NCI-H2081 (cell line): Measurements from ENCODE around the gene ABCC6.

Source experiments
- DNase-seq, 2 experiments: peaks; one replicate each; lab custom pipeline; 2025; lab: John Stamatoyannopoulos, UW

The ABCC6 gene

DNA sequence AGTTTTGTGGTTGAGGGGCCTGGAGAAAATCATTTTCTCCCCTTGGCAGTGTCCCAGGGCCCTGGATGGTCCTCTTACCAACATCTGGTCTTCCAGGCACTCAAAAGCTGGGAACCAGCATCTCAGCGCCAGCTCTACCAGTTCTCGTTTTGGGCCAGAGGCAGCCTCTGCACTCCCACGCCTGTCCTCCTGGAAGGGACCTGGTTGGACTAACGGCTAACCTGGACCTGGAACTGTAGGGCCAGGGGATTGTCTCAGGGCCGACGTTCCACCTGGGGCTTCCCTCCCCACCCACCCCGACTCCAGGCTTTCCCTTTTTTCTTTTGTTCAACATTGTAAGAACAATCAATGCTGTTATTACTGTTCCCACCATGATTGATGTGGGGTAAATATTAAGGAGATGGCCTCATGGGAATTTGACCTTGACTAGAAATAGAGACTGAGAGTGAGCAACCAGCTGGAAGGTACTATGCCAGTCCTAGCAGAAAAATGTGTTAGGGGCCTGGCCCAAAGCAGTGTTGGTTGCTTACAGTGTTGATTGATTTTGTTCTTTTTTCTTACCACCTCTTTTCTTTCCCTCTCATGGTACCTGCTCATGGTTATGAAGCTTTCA, 81.4 kb downstream of the ABCC6 start:
- DNase-seq: no peak

DNA sequence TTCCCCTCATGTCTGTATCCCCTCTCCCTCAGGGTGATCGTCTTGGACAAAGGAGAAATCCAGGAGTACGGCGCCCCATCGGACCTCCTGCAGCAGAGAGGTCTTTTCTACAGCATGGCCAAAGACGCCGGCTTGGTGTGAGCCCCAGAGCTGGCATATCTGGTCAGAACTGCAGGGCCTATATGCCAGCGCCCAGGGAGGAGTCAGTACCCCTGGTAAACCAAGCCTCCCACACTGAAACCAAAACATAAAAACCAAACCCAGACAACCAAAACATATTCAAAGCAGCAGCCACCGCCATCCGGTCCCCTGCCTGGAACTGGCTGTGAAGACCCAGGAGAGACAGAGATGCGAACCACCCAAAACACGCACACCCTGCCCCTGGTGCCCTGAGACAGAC, 82.2 kb downstream of the ABCC6 start:
- DNase-seq: no peak

DNA sequence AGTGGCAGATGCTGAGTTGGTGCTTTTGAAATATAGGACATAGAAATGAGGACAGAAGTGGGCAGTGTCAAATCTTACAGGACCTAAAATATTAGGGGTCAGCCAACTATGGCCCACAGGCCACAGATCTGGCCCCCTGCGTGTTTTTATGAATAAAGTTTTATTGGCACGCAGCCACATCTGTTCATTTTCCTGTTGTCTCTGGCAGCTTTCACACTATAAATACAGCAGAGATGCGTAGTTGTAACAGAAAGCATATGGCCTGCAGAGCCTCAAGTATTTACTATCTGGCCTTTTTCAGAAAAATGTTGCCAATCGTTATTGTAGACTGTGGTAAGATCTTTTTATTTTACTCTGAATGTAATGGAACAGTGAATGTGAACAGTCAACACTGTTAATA, 82.8 kb downstream of the ABCC6 start:
- DNase-seq: no peak

DNA sequence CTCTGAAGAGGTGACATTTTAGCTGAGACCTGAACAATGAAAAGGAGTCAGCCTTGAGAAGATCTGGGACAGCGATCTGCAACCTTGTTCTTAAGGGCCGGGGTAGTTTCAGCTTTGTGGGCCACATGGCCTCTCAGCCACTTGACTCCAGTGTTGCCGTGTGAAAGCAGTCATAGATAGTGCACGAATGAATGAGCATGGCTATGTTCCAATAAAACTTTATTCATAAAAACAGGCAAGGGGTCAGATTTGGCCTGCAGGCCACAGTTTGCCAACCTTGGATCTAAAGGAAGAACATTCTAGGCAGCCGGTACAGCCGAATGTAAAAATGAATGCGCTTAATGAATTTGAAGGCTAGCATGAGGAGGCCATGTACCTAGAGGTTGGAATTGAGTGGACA, 83.5 kb downstream of the ABCC6 start:
- no peak for DNase-seq

DNA sequence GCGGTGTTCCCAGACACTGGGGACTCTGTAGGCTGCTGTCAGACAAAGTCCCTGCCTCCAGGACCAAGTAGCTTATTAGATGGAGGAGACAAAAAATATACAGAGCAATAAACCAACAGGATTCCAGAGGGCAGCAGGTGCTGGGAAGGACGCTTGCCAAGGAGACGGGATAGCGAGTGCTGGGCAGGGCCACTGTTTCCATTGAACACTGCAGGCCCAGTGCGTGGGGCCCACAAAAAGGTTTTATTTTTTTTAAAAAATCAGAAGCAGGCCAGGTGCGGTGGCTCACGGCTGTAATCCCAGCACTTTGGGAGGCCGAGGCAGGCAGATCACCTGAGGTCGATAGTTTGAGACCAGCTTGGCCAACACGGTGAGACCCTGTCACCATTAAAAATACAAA, 84.2 kb downstream of the ABCC6 start:
- DNase-seq: no peak

DNA sequence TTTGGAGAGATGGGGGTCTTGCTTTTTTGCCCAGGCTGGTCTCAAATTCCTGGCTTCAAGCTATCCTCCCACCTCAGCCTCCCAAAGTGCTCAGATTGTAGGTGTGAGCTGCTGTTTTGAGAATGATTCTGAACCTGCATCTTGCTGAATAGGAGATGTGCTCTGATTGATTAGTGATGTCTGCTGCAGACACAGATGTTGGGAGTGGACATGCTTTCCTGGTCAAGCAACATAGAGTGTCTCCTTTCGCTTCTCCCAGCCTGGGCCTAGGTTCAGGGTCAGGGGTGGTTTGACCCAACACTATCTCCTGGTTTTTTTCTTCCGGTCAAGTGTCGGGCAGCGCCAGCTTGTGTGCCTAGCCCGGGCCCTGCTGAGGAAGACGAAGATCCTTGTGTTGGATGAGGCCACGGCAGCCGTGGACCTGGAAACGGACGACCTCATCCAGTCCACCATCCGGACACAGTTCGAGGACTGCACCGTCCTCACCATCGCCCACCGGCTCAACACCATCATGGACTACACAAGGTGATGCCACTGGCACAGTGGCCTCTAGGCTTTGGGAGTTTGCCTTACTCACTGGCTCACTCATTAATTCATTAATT, 85.2 kb downstream of the ABCC6 start:
- DNase-seq: no peak

DNA sequence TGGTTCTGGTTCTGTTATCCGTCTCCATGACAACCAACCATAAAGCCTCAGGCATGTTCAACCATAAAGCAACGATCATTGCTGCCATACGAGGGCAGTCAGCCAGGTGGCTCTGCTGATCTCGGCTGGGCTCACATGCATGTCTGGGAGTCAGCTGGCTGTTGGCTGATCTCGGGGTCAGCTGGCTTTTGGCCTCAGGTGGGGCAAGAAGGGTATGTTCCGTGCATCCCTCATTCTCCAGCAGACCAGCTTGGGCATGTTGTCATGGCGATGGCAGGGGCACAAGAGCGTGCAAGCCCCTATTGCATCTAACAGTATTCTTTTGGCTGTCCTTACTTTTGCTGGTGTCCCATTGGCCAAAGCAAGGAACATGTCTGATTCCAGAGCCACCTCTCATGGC, 86.2 kb downstream of the ABCC6 start:
- no peak for DNase-seq

DNA sequence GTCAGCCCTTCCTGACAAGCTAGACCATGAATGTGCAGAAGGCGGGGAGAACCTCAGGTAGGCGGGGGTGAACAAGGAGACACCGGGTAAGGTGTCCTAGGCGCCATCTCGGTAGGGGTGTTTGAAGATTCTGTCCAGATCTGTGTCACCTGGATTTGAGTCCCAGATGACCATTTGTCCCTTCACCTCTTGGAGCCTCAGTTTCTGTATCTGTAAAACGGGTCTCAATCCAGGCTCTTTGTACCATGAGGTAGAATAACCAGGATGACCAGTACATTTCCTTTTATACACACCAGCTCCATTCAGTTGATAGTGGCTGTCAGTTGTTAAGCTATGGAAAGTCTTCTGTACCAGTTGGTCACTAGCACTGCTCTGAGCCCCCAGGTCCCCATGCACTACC, 86.7 kb downstream of the ABCC6 start:
- DNase-seq: no peak

DNA sequence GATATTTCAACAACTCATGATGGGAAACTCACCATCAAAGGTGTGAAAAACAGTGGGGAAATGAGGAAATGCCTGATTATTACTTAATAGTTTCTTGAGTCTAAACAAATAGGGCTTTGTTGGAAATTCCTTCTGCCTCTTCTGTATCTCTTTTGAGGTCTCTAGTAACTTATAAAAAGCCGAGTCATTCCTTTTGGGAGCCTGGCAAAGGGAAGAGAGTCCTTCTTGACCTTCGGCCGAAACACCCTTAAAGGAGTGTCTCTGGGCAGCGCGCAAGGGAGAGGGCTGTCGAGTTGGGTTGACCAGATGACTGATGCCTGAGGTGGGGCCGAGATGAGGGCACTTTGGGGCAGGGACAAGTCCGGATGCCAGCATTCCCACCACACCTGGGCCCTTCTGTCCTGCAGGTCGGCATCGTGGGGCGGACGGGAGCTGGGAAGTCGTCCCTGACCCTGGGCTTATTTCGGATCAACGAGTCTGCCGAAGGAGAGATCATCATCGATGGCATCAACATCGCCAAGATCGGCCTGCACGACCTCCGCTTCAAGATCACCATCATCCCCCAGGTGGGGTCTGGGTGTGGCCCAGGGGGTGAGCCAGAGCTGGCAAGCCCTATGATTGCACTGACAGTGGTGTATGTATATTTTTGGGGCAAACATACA, 89.2 kb downstream of the ABCC6 start:
- DNase-seq: no peak

DNA sequence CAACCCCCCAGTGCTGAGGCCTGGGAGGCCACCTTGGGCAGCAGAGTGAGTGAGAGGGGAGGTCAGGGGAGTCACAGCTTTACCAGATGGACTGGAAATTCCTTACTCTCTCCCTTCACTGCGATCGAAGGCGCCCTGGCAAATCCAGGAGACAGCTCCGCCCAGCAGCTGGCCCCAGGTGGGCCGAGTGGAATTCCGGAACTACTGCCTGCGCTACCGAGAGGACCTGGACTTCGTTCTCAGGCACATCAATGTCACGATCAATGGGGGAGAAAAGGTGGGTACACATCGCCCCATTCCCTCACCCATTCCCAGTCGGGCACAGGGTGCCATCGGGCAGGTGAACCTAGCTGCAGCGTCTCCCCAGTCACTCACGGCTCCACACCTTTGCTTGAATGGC, 91.6 kb downstream of the ABCC6 start:
- no peak for DNase-seq

DNA sequence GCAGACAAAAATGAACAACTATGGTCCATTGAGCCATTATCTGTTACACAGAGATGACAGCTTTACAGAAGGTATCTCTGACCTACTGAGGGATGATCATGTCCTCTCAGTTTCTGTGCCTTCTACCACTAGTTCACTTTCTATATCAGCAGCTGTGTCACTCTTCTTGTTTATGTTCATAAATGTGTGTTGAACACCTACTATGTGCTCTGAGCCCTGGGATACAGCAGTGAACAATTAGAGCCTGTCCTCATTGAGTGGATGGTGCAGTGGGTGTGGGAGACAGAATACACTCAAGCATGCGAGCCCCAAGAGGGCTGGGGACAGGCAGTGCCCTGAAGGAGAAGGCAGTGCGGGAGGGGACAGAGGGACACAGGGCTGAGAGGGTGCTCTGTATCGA, 92.1 kb downstream of the ABCC6 start:
- DNase-seq: no peak

DNA sequence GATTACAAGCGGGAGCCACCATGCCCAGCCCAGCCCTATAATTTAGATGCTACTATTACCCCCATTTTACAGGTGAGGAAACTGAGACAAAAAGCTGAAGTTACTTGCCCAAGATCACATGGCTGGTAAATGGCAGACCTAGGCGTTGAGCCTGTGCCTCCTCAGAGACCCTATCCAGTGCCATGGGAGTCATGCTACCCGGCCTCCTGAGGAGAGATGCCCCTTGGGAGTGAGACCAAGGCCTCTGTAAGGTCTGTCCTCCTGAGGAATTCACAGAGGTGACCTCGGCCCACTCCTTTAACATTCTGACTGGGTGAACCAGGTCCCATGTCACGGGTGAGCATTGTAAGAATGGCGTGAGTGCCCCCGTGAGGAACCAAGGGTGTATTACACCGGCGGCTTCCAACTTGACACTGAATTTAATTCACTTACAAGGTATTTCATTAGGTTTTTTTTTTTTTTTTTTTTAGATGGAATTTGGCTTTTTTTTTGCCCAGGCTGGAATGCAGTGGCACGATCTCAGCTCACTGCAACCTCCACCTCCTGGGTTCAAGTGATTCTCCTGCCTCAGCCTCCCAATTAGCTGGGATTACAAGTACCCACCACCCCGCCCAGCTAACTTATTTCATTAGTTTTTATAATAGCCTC, 95.7 kb downstream of the ABCC6 start:
- peak; percentile 41 to 51 for DNase-seq

DNA sequence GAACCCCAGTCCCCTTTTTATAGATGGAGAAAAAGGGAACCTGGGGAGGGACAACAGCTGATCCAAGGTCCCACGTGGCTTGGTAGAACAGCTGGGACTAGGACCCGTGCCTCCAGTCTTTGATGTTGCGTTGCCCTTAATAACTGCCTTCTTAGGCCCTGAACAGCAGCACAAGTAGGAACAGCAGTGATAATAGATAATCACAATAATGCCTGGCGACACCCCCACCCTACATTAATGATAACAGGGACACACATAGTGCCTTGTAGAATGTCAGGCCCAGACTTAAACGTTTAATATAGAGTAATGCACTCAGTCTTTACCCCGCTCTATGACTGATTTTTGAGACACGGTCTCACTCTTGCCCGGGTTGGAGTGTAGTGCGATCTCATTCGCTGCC, 96.4 kb downstream of the ABCC6 start:
- DNase-seq: no peak

DNA sequence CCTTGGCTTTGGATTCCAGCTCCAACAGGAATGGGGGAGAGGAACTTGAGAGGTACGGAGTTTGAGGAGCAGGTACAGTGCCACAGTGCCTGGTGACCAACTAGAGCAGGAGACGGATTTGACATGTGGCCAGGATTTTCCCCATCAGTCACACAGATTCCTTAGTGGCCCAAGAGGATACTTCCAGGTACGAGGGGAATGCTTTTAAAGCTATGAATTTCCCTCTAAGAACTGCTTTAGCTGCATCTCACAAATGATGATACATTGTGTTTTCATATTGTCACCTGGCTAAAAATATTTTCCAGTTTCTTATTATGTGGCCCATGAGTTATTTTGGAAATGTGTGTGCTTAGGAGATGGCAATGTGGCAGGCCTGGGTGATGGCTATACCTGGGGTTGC, 98.3 kb downstream of the ABCC6 start:
- DNase-seq: no peak

DNA sequence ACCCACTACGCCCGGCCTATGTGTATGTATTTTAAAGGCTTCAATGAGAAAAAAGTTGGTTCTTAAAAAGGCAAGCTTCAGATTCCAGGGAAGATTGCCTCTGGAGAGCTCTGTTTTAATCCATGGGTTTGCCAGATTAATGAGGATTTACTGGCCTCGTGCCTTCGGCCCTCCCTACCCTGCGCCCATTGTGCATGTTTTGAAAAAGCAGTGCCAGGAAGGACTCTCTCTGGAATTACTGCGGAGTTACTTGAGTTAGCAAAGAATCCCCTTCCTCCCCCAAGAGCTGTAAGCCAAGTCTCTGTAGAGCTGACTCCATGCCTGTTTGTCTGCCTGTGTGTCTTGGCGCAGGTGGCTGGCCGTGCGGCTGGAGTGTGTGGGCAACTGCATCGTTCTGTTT, 98.9 kb downstream of the ABCC6 start:
- no peak for DNase-seq

DNA sequence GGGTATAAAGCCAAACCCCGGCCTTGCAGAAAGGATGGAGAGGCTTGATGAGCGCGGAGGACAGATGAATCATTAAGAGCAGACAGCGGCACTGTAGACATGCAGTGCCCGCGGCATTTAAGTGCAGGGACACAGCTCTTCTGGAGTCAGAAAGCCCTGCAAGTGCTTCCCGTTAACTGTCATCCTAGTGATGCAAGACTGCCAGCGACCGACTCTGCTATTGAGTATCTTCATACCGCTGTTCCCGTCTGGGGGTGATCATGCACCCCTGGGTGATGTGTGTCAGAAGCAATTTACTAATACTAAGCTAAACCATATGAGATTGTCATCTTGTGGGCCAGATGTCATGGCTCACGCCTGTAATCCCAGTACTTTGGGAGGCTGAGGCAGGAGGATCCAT, 101.0 kb downstream of the ABCC6 start:
- DNase-seq: no peak

DNA sequence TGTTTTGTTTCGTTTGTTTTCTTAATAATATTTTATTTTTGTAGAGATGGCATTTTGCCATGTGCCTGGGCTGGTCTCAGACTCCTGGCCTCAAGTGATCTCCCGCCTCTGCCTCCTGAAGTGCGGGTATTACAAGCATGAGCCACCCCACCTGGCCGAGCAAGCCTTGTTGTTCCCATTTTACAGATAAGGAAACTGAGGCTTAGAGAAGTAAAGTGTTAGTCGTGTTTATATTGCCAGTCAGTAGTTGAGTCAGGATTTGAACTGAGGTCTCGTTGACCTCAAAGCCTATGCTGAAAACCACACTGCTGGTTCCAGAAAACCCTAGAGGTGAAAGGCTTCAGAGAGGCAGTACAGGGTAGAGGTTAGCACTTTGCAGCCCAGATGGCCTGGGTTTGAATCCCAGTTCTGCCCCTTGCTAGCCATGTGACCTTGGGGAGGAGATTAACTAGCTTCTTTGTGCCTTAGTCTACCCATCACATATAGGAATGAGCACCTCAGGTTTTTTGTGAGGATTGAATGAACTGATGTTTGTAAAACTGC, 102.0 kb downstream of the ABCC6 start:
- DNase-seq: no peak

DNA sequence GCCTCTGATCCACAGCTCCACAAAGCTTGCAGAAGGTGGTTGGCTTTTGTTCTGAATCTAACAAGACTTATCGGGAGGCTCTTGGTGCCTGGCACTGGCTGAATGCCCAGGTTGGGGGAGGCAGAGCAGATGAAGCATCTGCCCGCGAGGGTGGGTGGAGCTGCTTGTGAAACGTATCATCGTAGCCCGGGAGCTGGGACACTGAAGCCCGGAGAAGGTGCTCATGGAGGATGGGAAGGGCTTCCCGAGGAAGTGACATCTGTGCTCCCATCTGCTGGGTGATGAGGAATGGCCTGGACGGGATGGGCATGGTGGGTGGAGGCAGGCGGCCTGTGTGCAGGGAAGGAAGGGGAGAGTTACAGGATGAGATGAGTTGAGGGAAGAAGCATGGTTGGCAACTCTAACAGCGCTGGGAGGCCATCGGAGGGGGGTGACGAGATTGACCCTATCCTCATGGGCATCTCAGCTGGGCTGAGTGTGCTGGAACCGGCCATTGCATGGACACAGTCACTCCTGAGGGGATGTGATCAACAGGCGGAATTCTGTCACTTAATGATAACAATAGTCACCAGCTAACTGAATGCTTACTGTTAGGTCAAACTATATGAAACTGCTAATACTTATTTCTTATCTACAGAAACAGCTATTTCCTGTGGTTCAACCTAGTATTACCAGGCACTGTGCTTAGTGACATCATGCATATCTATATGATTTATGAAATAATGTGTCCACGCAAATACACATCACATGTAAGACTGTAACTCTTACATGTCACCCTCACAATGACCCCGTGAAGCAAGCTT, 102.7 kb downstream of the ABCC6 start:
- peak; percentile 83 to 88 for DNase-seq

DNA sequence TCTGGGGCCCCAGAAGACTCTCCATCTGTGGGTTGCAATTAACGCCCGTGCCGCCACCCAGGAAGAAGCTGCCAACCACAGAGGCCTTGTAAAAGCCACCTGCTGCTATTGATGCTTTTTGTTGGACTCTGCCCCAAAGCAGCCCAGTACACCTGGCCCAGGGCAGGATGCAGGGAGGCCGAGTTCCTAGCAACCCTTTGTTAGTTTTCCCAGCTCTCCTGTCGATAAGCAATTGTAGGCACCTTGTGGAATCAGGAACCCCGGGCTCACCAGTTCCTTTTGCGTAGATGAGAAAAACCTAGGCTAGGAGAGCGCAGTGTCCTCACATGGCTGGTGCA, 103.3 kb downstream of the ABCC6 start:
- peak; percentile 87 to 92 for DNase-seq

DNA sequence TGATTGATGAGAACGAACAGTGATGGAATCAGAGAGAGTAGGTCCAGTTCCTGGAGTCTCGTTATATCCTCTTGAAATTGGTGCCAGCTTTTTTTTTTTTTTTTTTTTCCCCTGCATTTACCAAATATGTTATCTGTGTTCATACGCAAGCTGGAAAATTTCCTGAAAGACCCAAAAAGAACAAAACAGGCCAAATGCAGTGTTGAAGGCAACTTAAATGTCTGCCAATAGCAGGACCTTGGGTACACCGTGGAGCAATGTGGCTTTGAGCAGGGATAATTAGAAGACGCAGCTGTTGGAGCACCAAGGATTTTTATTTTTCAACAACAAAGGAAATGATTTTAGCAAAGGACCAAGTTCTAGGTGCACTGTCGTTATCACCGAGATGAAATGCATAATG, 105.0 kb downstream of the ABCC6 start:
- DNase-seq: no peak

DNA sequence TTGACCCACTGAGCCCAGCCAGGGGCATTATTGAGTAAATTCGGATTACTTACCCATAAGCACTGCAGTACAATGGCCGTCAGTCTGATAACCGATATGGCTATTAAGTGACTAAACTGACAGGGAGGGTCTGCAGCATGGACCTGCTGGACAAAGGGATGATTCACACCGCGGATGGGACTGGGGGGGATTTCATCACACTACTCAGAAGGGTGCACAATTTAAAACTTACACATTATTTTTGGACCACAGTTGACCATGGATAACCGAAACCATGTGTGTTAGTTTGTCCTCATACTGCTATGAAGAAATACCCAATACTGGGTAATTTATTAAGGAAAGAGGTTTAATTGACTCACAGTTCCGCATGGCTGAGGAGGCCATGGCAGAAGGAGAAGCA, 106.5 kb downstream of the ABCC6 start:
- DNase-seq: no peak

DNA sequence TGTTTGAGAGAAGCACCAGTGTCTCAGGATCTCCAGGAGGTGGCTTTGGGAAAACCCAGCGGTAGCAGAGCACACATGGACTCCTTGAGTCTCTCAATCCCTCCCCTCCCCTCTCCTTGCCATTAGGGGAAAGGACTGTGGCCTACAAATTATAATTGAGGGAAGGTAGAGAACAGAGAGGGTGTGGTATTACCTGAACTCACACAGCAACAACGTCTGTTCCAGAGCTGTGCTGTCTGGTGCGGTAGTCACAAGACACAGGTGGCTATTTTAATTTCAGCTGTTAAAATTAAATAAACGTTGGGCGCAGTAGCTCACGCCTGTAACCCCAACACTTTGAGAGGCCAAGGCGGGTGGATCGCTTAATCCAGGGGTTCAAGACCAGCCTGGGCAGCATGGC, 110.2 kb downstream of the ABCC6 start:
- DNase-seq: no peak
